ENCODE measurements around the gene CAMSAP3. TPM values are rescaled to one million over a fixed set of nuclear protein-coding genes. Genes with fewer than 3 reads are reported as not detected.

CAMSAP3 gene, protein sequence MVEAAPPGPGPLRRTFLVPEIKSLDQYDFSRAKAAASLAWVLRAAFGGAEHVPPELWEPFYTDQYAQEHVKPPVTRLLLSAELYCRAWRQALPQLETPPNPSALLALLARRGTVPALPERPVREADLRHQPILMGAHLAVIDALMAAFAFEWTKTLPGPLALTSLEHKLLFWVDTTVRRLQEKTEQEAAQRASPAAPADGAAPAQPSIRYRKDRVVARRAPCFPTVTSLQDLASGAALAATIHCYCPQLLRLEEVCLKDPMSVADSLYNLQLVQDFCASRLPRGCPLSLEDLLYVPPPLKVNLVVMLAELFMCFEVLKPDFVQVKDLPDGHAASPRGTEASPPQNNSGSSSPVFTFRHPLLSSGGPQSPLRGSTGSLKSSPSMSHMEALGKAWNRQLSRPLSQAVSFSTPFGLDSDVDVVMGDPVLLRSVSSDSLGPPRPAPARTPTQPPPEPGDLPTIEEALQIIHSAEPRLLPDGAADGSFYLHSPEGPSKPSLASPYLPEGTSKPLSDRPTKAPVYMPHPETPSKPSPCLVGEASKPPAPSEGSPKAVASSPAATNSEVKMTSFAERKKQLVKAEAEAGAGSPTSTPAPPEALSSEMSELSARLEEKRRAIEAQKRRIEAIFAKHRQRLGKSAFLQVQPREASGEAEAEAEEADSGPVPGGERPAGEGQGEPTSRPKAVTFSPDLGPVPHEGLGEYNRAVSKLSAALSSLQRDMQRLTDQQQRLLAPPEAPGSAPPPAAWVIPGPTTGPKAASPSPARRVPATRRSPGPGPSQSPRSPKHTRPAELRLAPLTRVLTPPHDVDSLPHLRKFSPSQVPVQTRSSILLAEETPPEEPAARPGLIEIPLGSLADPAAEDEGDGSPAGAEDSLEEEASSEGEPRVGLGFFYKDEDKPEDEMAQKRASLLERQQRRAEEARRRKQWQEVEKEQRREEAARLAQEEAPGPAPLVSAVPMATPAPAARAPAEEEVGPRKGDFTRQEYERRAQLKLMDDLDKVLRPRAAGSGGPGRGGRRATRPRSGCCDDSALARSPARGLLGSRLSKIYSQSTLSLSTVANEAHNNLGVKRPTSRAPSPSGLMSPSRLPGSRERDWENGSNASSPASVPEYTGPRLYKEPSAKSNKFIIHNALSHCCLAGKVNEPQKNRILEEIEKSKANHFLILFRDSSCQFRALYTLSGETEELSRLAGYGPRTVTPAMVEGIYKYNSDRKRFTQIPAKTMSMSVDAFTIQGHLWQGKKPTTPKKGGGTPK
- not detected in 2 replicates for total RNA-seq (2014; rRNA removed; shearing (Covaris generic))

DNA sequence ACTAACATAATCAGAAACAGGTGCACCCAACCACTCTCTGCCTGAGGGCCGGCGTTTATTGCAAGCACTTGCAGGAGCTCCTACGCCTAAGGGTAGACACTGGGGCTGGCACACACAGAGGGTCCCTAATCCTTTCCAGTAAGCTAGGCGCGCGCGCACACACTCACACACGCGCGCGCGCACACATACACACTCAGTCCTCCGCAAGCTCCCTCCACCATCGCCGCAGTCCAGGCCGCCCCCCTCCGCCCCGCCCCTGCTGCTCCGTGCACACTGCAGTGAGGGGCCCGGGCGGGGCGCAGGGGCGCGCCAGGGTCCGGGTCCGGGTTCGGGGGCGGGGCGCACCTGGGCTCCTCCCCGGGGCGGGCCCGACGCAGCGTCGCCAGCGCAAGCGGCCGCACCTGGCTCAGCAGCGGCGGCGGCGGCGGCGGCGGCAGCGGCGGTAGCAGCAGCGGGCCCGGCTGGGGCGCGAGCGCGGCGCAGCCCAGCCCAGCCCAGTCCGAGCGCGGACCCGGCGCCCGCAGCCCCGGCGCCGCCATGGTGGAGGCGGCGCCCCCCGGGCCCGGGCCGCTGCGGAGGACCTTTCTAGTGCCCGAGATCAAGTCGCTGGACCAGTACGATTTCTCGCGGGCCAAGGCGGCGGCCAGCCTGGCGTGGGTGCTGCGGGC is at the start of gene CAMSAP3:
TSS of gene CAMSAP3 (plus strand) at position 398 of the 668 bp plus-strand sequence. CDS start at position 538, 140 bp downstream.
- no peaks in the 10 kb centered on the region for H3K36me3 ChIP-seq
- H3K4me3 ChIP-seq = no peak within 1 kb of the TSS
- DNase-seq (ENCODE audit: low read depth in 1 of 2, low spot score in 2 of 2) = no peak
- no peaks in the 10 kb centered on the region for H3K9me3 ChIP-seq (replicated peaks)
- no peak within 1 kb of the TSS for H3K27ac ChIP-seq
- H3K4me1 ChIP-seq (replicated peaks) = no peaks in the 10 kb centered on the region
- H3K27me3 ChIP-seq (replicated peaks) = peaks cover 46% of the 10 kb centered on the region

DNA sequence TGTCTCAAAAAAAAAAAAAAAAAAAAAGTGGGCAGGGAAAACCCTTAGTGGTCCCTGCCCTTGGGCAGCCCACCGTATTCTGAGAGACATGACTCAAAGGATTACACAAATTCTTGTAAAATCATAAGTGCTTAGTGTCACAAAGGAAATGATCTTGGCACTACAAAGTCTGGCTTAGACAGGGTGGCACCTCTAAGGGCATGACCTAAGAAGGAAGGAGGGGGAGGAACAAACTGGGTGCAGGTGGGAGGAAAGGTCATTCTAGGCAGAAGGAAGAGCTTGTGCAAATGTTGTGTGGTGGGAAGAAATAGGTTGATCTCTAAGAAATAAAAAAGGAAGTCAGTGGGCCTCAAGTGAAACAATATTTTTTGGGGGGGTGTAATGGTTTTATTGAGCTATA is 49.8 kb upstream of the CAMSAP3 start:
- H3K4me1 ChIP-seq (replicated peaks) = no peaks in the 10 kb centered on the region
- H3K27ac ChIP-seq = no peak overlapping the region
- peaks cover 27% of the 10 kb centered on the region for H3K36me3 ChIP-seq
- DNase-seq (ENCODE audit: low read depth in 1 of 2, low spot score in 2 of 2) = no peak
- H3K9me3 ChIP-seq (replicated peaks) = no peaks in the 10 kb centered on the region
- no peak overlapping the region for H3K4me3 ChIP-seq
- H3K27me3 ChIP-seq (replicated peaks) = no peaks in the 10 kb centered on the region

DNA sequence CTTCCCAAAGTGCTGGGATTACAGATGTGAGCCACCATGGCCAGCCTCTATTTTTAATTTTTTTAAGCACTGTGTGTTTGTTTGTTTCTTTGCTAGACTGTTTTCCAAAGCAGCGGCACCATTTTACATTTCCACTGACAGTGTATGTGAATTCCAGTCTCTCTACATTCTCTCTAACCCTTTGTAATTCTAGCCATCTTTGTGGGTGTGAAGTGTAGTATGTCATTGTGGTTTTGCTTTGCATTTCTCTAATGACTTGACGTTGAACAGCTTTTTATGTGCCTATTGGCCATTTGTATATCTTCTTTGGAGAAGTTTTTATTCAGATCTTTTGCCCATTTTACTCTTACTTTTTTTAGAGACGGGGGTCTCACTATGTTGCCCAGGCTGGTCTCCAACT is 48.5 kb upstream of the CAMSAP3 start:
- Histone ChIP-seq H3K27ac (no peak overlapping the region), H3K4me3 (no peak overlapping the region), H3K27me3 (replicated peaks) (no peaks in the 10 kb centered on the region), H3K36me3 (peaks cover 23% of the 10 kb centered on the region), H3K4me1 (replicated peaks) (no peaks in the 10 kb centered on the region), H3K9me3 (replicated peaks) (no peaks in the 10 kb centered on the region)
- DNase-seq (ENCODE audit: low read depth in 1 of 2, low spot score in 2 of 2) = no peak

DNA sequence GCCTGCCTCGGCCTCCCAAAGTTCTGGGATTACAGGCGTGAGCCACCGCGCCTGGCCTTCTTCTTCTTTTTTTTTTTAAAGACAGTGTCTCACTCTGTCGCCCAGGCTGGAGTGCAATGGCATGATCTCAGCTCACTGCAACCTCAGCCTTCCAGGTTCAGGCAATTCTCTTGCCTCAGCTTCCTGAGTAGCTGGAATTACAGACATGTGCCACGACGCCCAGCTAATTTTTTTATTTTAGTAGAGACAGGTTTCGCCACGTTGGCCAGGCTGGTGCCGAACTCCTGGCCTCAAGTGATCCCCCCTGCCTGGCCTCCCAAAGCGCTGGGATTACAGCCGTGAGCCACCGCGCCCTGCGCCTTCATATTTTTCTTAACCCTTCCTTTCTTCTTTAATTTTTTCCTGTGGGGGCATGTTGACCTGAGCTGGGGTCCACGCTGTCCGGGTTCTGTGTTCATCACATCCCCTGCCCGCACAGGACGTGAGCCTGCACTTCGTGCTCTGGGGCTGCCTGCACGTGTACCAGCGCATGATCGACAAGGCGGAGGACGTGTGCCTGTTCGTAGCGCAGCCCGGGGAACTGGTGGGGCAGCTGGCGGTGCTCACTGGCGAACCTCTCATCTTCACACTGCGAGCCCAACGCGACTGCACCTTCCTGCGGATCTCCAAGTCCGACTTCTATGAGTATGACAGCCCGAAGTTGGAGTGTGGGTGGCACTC is 46.1 kb upstream of the CAMSAP3 start:
- Histone ChIP-seq H3K9me3 (replicated peaks) (no peaks in the 10 kb centered on the region), H3K4me3 (no peak overlapping the region), H3K27me3 (replicated peaks) (no peaks in the 10 kb centered on the region), H3K4me1 (replicated peaks) (no peaks in the 10 kb centered on the region), H3K36me3 (peaks cover 18% of the 10 kb centered on the region), H3K27ac (no peak overlapping the region)
- DNase-seq (ENCODE audit: low read depth in 1 of 2, low spot score in 2 of 2) = no peak

DNA sequence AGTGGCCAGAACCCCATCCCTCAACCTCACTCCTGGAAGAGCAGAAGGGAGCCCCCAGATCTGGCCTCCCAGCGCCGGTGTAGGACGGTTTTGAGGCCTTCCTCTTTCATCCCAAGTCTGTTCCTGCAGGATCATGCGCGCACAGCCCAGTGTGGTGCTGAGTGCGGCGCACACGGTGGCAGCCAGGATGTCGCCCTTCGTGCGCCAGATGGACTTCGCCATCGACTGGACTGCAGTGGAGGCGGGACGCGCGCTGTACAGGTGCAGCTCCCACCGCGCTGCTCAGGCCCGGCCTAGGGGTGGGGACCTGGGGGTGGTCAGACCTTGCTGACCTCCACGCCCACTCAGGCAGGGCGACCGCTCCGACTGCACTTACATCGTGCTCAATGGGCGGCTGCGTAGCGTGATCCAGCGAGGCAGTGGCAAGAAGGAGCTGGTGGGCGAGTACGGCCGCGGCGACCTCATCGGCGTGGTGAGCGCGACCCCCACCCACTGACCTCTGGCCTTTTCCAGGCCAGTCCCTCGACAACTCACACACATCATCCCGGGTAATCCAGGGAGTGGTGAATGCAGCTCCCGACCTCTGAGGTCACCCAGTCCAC is 45.4 kb upstream of the CAMSAP3 start:
- Histone ChIP-seq H3K4me3 (no peak overlapping the region), H3K27me3 (replicated peaks) (no peaks in the 10 kb centered on the region), H3K9me3 (replicated peaks) (no peaks in the 10 kb centered on the region), H3K36me3 (peaks cover 23% of the 10 kb centered on the region), H3K27ac (no peak overlapping the region), H3K4me1 (replicated peaks) (no peaks in the 10 kb centered on the region)
- DNase-seq (ENCODE audit: low read depth in 1 of 2, low spot score in 2 of 2) = no peak

DNA sequence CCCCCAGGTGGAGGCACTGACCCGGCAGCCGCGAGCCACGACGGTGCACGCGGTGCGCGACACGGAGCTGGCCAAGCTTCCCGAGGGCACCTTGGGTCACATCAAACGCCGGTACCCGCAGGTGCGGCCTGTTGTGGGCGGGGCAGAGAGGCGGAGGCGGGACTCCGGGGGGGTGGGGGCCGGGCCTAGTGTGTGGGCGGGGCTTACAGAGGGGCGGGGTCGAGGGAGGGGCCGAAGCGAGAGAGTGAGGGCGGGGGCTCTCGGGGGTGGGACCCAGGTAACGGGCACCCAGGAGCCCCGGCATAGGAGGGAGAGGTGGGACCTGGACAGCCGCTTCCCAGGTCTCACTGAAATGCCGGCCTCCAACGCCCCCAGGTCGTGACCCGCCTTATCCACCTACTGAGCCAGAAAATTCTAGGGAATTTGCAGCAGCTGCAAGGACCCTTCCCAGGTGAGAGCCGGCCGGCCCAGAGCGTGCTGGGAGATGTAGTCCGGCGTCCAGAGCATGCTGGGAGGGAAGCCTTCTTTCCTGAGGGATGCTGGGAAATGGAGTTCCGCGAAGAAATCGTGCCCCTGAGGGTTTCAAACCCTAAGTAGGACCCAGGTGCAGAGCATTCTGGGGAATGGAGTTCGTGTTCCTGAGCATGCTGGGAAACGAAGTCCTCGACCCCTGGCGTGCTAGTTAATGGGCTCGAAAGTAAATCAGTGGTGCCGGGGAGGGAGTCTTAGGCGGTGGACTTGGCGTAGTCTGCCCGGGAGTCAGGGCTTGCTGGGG is 44.5 kb upstream of the CAMSAP3 start:
- no peaks in the 10 kb centered on the region for H3K9me3 ChIP-seq (replicated peaks)
- H3K27ac ChIP-seq = no peak overlapping the region
- no peaks in the 10 kb centered on the region for H3K27me3 ChIP-seq (replicated peaks)
- H3K4me3 ChIP-seq = no peak overlapping the region
- H3K4me1 ChIP-seq (replicated peaks) = no peaks in the 10 kb centered on the region
- peaks cover 28% of the 10 kb centered on the region for H3K36me3 ChIP-seq
- DNase-seq (ENCODE audit: low read depth in 1 of 2, low spot score in 2 of 2) = no peak

DNA sequence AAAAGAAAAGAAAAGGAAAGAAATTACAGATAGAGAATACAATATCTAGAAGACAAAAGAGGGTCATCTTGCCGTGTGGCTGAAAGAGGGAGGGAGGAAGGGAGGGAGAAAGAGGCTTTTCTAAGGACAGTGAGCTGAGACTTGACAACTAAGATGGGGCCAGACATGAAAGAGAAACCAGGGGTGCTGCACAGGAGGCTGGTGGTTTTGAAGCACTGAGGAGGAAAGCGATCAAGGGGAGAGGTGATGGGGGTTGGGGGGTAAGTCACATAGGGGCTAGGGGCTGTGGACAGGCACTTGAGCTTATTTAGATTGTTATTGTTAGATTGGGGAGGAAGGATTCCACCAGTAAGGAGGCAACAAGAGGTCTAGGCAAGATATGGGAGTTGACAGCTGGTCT is 42.9 kb upstream of the CAMSAP3 start:
- no peak overlapping the region for H3K27ac ChIP-seq
- no peaks in the 10 kb centered on the region for H3K4me1 ChIP-seq (replicated peaks)
- H3K4me3 ChIP-seq = no peak overlapping the region
- DNase-seq (ENCODE audit: low read depth in 1 of 2, low spot score in 2 of 2) = no peak
- H3K36me3 ChIP-seq = peaks cover 40% of the 10 kb centered on the region
- no peaks in the 10 kb centered on the region for H3K27me3 ChIP-seq (replicated peaks)
- no peaks in the 10 kb centered on the region for H3K9me3 ChIP-seq (replicated peaks)

DNA sequence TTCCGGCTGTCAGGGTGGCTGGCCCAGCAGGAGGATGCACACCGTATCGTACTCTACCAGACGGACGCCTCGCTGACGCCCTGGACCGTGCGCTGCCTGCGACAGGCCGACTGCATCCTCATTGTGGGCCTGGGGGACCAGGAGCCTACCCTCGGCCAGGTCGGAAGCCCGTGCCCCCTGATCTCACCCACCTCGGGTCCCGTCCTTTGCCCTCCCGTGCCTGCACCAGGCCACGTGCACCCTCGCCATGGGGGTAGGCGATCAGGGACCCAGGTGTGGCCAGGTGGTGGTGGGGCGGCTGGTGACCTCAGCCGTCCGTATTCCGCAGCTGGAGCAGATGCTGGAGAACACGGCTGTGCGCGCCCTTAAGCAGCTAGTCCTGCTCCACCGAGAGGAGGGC is 41.1 kb upstream of the CAMSAP3 start:
- Histone ChIP-seq H3K27me3 (replicated peaks) (no peaks in the 10 kb centered on the region), H3K4me1 (replicated peaks) (no peaks in the 10 kb centered on the region), H3K9me3 (replicated peaks) (no peaks in the 10 kb centered on the region), H3K36me3 (peaks cover 50% of the 10 kb centered on the region), H3K4me3 (no peak overlapping the region), H3K27ac (no peak overlapping the region)
- DNase-seq (ENCODE audit: low read depth in 1 of 2, low spot score in 2 of 2) = no peak

DNA sequence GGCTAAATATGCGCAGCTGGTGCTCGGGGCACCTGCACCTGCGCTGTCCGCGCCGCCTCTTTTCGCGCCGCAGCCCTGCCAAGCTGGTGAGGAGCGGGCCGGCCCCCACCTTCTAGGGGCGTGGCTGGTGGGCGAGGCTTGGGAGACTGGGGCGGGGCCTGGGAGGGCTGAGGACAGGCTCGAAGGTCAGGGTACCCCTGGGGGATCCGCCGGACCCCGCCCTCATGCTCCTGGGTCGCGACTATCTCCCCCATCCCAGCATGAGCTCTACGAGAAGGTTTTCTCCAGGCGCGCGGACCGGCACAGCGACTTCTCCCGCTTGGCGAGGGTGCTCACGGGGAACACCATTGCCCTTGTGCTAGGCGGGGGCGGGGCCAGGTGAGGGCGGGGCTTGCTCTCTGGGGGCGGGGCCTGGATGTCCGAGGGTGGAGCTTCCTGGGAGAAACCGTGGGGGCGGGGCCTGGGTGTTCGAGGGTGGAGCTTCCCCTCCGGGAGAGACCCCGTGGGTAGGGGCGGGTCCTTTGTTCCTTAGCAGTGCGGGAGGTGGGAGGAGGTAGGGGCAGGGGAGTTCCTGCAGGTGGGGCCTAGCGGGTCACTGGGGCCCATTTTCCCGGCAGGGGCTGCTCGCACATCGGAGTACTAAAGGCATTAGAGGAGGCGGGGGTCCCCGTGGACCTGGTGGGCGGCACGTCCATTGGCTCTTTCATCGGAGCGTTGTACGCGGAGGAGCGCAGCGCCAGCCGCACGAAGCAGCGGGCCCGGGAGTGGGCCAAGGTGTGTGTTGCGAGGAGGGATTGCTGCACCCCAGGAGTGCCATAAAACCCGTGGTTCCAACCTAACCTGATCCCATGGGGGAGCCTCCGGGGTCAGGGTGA is 40.4 kb upstream of the CAMSAP3 start:
- H3K27me3 ChIP-seq (replicated peaks) = no peaks in the 10 kb centered on the region
- no peaks in the 10 kb centered on the region for H3K4me1 ChIP-seq (replicated peaks)
- H3K36me3 ChIP-seq = peaks cover 50% of the 10 kb centered on the region
- no peak overlapping the region for H3K4me3 ChIP-seq
- no peak overlapping the region for H3K27ac ChIP-seq
- no peaks in the 10 kb centered on the region for H3K9me3 ChIP-seq (replicated peaks)
- DNase-seq (ENCODE audit: low read depth in 1 of 2, low spot score in 2 of 2) = no peak

DNA sequence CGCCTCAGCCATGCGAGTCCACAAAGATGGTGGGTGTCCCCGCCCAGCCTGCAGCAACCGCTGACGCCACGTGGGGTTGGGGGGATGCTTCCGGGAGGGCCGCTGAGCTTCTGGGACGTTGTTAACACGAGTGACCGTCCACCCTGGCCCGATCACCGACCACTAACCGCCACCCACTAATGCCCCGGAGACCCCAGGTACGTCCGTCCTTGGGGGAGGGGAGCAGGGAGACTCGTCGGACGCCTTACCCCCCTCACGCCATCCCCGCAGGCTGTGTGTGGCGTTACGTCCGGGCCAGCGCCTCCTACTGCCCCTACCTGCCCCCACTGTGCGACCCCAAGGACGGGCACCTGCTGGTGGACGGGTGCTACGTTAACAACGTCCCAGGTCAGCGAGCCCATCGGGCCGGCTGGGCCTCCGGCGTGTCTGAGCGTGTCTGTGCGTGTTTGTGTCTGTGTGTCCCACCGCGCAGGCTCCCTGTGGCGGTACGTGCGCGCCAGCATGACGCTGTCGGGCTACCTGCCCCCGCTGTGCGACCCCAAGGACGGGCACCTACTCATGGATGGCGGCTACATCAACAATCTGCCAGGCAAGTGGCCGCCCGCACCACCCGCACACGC is 38.9 kb upstream of the CAMSAP3 start:
- H3K36me3 ChIP-seq = peaks cover 38% of the 10 kb centered on the region
- no peaks in the 10 kb centered on the region for H3K9me3 ChIP-seq (replicated peaks)
- no peak for DNase-seq (ENCODE audit: low read depth in 1 of 2, low spot score in 2 of 2)
- no peaks in the 10 kb centered on the region for H3K4me1 ChIP-seq (replicated peaks)
- no peak overlapping the region for H3K27ac ChIP-seq
- no peak overlapping the region for H3K4me3 ChIP-seq
- no peaks in the 10 kb centered on the region for H3K27me3 ChIP-seq (replicated peaks)

DNA sequence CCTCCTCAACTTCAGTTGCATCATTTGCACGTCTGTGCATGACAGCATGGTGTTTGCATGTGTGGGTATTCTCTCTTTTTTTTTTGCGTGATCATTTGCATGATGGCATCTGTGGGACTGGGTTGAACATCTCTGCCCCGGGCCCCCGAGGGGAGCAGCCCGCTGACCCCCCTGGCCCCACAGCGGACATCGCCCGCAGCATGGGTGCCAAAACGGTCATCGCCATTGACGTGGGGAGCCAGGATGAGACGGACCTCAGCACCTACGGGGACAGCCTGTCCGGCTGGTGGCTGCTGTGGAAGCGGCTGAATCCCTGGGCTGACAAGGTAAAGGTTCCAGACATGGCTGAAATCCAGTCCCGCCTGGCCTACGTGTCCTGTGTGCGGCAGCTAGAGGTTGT is 37.0 kb upstream of the CAMSAP3 start:
- peaks cover 37% of the 10 kb centered on the region for H3K36me3 ChIP-seq
- no peaks in the 10 kb centered on the region for H3K4me1 ChIP-seq (replicated peaks)
- H3K9me3 ChIP-seq (replicated peaks) = no peaks in the 10 kb centered on the region
- H3K4me3 ChIP-seq = no peak overlapping the region
- no peaks in the 10 kb centered on the region for H3K27me3 ChIP-seq (replicated peaks)
- no peak overlapping the region for H3K27ac ChIP-seq
- DNase-seq (ENCODE audit: low read depth in 1 of 2, low spot score in 2 of 2) = no peak
